DMS114 treated with DMSO at 0.1 percent for 48 hours (cell line): ENCODE results near the gene POLR3E.
"Not testable (repeated sequence)": the region's sequence is repeated elsewhere in the genome, so short reads cannot be mapped to it uniquely, and the experiment has no call there.

Source experiments
- DNase-seq: peaks from one replicate; lab custom pipeline; 2025; ENCODE audit not compliant: unreplicated experiment; lab: John Stamatoyannopoulos, UW

Gene POLR3E

GRCh38 chr16:22291860-22292318 is 5.3 kb upstream of the POLR3E start:
- DNase-seq, result no peak

DNA sequence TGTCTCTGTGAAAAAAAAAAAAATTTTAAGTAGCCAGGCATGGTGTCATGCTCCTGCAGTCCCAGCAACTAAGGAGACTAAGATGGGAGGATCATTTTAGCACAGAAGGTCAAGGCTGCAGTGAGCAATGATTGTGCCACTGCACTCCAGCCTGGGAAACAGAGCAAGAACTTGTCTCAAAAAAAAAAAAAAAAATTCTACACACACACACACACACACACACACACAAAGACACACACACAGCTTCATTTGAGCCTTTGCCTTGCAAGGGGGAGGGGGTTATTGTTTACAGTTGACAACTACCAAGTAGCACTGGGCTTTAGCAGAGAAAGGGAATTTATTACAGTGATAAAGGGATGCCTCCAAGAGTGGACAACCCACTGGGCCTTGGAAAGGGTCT is 4.9 kb upstream of the POLR3E start:
- DNase-seq, result no peak

DNA sequence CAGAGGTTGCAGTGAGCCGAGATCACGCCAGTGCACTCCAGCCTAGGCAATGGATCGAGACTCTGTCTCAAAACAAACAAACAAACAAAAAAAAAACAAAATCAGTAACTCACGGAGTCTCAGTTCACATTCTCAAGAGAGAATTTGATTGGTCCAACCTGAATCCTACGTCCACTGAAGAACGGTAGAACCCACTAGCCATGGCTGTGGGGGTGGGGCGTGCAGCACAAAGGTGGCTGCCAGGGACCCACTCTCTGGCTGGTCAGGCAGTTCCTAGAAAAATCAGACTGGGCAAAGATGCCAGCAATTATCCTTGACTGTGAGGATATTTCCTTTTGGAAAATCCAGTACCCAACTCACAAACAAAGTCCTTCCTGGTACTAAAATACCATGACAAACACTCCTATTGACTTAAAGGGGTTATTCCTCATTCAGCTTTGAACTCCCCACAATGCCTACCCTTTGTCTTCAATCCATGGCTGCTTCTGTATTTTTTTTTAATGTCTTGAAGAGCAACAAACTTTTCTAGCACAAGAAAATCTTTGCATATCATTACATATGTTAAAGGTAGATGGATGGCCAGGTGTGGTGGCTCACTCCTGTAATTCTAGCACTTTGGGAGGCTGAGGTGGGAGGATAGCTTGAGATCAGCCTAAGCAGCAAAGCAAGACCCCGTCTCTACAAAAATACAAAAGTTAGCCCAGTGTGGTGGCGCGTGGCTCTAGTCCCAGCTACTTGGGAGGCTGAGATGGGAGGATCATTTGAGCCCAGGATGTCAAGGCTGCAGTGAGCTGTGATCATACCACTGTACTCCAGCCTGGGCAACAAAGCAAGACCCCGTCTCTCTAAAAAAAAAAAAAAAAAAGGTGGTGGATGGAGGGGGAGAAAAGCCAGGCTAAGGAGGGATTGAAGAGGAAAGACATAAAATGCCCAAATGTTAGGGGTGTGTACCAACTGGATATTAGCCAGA is 3.8 kb upstream of the POLR3E start:
- DNase-seq, result no peak

GRCh38 chr16:22296225-22297113 is 740 bp upstream of the POLR3E start:
- DNase-seq, result no peak

DNA sequence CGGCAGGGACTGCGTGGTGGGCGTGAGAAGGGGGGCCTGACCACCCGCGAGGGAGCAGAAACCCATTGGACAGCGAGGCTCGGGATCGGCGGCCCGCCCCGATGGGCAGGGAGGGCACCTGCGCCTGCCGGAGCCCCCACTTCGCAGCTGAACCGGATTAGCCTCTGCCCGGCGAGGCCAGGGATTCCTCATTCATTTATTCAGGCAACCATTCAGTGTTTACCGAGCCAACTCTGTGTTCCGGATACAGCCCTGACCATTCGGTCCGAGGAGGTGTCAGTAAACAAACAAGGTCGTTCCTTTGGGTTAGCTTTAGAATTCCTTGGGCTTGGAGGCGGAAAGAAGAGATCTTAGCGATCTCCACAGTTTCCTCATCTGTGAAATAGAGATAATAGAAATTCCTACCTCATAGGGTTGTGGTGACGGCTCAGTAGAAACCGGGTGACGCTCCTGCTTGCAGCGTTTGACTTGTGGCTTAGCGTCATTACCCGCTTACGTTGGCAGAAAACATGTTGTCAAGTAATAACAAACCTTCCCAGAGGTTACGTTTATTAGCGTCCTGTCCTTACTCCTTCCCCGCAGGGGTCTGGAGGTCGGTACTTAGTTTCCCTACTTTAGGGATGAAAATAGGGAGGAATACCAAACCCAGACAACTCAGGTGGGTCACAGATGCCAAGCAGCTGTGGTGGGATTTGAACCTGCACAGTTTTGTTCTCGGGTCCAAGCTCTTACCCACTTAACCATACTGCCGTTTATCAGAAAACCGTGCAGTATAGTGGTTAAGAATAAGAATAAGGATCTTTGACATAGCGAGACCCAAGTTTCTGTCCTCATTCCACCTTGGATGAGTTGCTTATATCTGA is 893 bp downstream of the POLR3E start:
- DNase-seq, result peak; percentile 61

DNA sequence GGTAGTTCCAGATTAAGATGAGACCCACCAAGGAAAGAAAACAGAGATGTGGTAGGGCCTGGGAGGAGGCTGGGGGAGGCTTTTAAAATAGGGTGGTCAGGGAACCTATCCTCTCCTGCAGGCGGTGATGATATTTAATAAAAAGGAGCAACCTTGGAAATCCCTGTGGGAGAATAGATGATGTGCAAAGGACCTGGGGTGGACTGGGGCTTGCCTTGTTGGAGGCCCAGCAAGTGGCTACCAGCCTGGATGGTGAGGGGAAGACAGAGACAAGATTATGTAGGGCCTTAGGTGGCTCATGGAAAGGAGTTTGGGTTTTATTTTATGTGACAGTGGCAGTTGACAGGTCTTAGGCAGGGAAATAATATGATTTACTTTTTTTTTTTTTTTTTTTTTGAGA is 1.8 kb downstream of the POLR3E start:
- no peak for DNase-seq

- DNase-seq, result peak; percentile 18
Measured at GRCh38 chr16:22300427-22301071, 3.3 kb downstream of the POLR3E start.

DNA sequence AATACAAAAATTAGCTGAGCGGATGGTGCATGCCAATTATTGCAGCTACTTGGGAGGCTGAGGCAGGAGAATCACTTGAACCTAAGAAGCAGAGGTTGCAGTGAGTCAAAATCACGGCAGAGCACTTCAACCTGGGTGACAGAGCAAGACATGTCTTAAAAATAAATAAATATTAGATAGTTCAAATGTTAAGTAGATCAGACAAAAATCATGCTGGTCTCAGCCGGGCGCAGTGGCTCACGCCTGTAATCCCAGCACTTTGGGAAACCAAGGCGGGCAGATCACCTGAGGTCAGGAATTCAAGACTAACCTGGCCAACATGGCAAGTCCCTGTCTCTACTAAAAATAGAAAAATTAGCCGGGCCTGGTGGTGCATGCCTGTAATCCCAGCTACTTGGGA is 4.2 kb downstream of the POLR3E start:
- DNase-seq, result not testable (repeated sequence)

GRCh38 chr16:22302776-22303363 is 5.7 kb downstream of the POLR3E start:
- DNase-seq, result no peak

GRCh38 chr16:22304411-22304810 is 7.2 kb downstream of the POLR3E start:
- DNase-seq, result no peak

- DNase-seq, result no peak
Measured at GRCh38 chr16:22306788-22307187, 9.6 kb downstream of the POLR3E start.

DNA sequence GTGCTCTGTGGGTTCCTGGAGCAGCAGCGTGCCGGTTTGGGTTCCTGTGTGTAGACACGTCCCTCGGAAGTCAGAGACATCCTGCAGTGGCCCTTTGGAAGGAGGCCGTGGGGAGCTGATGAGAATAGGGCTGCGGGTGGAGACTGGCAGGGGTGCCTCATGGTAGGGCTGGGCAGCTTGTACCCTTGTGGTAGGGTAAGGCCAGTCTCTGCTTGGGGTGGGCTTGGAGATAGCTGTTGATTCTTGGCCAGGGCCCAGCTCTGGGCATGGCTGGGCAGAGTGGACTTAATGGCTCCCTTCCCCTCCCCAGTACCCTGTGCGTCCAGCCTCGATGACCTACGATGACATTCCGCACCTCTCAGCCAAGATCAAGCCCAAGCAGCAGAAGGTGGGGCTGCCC is 10.6 kb downstream of the POLR3E start:
- DNase-seq, result no peak

GRCh38 chr16:22308824-22309520 is 11.8 kb downstream of the POLR3E start:
- no peak for DNase-seq

- DNase-seq, result no peak
Measured at GRCh38 chr16:22311520-22311919, 14.3 kb downstream of the POLR3E start.

DNA sequence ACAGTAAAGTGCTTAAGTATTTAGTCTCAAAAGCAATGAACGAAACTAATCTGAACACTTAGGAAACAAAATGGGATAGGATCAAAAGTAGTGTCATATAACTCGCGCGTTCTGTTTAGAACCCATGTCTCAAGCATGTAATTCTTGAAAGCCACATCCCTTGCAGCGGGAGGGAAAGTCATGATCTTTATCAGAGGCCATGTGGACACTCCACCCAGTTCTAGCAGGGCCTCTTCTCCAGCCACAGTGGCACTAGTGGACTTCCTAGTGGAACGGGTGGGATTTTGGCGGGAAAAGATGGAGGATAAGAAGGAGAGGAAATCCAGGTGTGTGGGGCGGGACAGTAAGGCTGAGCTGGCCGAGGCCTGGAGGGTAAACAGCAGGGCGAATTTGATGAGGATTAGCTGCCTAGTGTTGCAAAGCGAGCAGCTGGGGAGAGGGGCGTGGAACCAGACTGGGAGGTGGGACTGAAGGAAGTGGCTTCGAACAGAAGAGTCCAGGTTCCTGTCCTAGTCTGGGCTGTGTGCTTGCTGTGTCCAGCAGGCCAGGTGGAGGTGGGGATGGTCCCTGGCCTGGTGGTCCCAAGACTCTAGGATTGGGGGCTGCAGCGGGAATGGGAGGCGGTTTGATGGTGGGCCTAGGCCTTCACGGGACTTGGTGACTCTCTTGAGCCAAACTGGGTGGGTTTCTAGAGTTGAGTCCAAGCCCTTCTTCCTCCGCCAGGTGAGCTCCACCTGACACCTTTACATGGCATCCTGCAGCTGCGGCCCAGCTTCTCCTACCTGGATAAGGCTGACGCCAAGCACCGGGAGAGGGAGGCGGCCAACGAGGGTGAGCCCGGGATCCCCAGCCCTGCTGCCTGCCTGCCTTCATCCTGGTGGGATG is 15.9 kb downstream of the POLR3E start:
- no peak for DNase-seq

DNA sequence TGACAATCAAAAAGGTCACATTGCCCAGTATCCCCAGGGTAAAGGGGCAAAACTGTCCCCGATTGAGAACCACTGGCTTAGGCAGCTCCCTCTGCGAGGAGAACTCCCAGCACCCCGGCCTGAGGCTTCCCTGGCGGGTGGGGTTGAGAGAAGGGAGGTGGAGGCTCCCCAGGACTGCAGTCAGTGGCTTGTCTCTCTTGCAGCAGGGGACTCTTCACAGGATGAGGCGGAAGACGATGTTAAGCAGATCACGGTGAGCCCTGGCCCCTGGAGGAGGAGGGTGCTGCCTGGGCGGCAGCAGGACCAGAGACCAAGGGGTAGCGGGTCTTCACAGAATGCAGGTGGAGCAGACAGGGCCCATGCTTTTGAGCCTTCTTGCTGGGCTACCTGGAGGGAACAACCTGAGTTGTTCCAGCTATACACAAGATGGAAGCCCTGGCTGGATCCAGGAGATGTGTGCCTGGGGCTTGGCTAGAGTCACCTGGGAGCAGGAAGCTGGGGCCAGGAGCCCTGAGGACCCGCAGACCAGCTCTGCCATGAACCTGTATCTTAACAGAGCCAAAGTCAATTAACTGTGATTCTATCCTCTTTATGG is 16.8 kb downstream of the POLR3E start:
- DNase-seq, result no peak

GRCh38 chr16:22314661-22315626 is 17.7 kb downstream of the POLR3E start:
- no peak for DNase-seq
